HG03469 (cell line): ENCODE data around the gene SCART1.

Source experiments
- ATAC-seq: cut with Tn5 transposase; IDR thresholded peaks from one replicate; pipeline ENCODE4 v1.9.1; 2021; ENCODE audit warnings: mild to moderate bottlenecking, moderate library complexity, moderate number of reproducible peaks; ENCODE audit not compliant: unreplicated experiment

SCART1 gene

GRCh38 chr10:133454204-133454893 is 604 bp downstream of the SCART1 start:
- ATAC-seq: no peak

- ATAC-seq: no peak
Observed at GRCh38 chr10:133455196-133455595, 1.5 kb downstream of the SCART1 start.

GRCh38 chr10:133455611-133456031 is 1.9 kb downstream of the SCART1 start:
- ATAC-seq: no peak

GRCh38 chr10:133456041-133456951 is 2.6 kb downstream of the SCART1 start:
- no peak for ATAC-seq

- no peak for ATAC-seq
Observed at GRCh38 chr10:133457100-133457841, 3.5 kb downstream of the SCART1 start.

GRCh38 chr10:133458021-133458709 is 4.4 kb downstream of the SCART1 start:
- no peak for ATAC-seq

GRCh38 chr10:133458710-133459453 is 5.1 kb downstream of the SCART1 start:
- no peak for ATAC-seq

- no peak for ATAC-seq
Observed at GRCh38 chr10:133459454-133460207, 5.9 kb downstream of the SCART1 start.

GRCh38 chr10:133460208-133460769 is 6.5 kb downstream of the SCART1 start:
- no peak for ATAC-seq

GRCh38 chr10:133461027-133461426 is 7.3 kb downstream of the SCART1 start:
- ATAC-seq: no peak

- no peak for ATAC-seq
Observed at GRCh38 chr10:133461841-133462240, 8.1 kb downstream of the SCART1 start.

GRCh38 chr10:133462512-133463305 is 9.0 kb downstream of the SCART1 start:
- no peak for ATAC-seq

- ATAC-seq: no peak
Observed at GRCh38 chr10:133464582-133465031, 10.9 kb downstream of the SCART1 start.

GRCh38 chr10:133465191-133465949 is 11.6 kb downstream of the SCART1 start:
- ATAC-seq: no peak

GRCh38 chr10:133465950-133466474 is 12.3 kb downstream of the SCART1 start:
- no peak for ATAC-seq

GRCh38 chr10:133466683-133467275 is 13.0 kb downstream of the SCART1 start:
- no peak for ATAC-seq
